Keratinocyte (primary cell): ENCODE results near the gene BORCS6. TPM values are rescaled to one million over a fixed set of nuclear protein-coding genes. Genes with fewer than 3 reads are reported as not detected.

Experiments
- DNase-seq: peaks from one replicate; pipeline ENCODE4 v3.0.0-alpha.2; 2011; ENCODE audit warnings: low read depth, missing footprints, low spot score
- FAIRE-seq: peaks from 2 replicates; lab custom pipeline; 2011; peaks lifted over from hg19 to GRCh38; lab: Jason Lieb, UNC
- H2AFZ ChIP-seq: 2 replicates; pipeline ENCODE4 v1.6.0; 2012; ENCODE audit warnings: low read length, control low read depth, inconsistent platforms; ENCODE audit not compliant: control insufficient read depth
- H3K27ac ChIP-seq: 2 replicates; pipeline ENCODE4 v1.5.1; 2011; ENCODE audit warnings: low read length; ENCODE audit not compliant: control insufficient read depth, insufficient read depth
- H3K27me3 ChIP-seq: 3 replicates; pipeline ENCODE4 v1.6.0; 2011; ENCODE audit warnings: low read length; ENCODE audit not compliant: control insufficient read depth, insufficient read depth; ENCODE audit errors: extremely low read depth
- H3K36me3 ChIP-seq, 2 experiments: 2 replicates in 1 of 2; 3 replicates in 1 of 2; pipeline ENCODE4 v1.5.1; 2011; ENCODE audit warnings: low read length in 2 of 2, mild to moderate bottlenecking in 1 of 2; ENCODE audit not compliant: control insufficient read depth in 2 of 2, insufficient read depth in 2 of 2; ENCODE audit errors: extremely low read depth in 1 of 2
- H3K4me1 ChIP-seq: 3 replicates; pipeline ENCODE4 v1.5.1; 2011; ENCODE audit warnings: low read length; ENCODE audit not compliant: control insufficient read depth, insufficient read depth; ENCODE audit errors: extremely low read depth
- H3K4me2 ChIP-seq: 3 replicates; pipeline ENCODE4 v1.6.0; 2011; ENCODE audit warnings: low read depth, low read length; ENCODE audit not compliant: control insufficient read depth, insufficient read depth; ENCODE audit errors: extremely low read depth
- H3K4me3 ChIP-seq, 3 experiments: fragments of 200-600 bp in 1 of 3; sonication (generic) in 1 of 3; 2 replicates in 2 of 3; 3 replicates in 1 of 3; pipeline ENCODE4 v1.5.1; 2011 to 2016; ENCODE audit warnings: low read length in 3 of 3, mild to moderate bottlenecking in 3 of 3, control low read depth in 2 of 3, inconsistent platforms in 1 of 3, low read depth in 1 of 3, mixed read lengths in 1 of 3, mixed run types in 1 of 3, moderate library complexity in 1 of 3; ENCODE audit not compliant: control insufficient read depth in 2 of 3, insufficient read depth in 2 of 3; ENCODE audit errors: extremely low read depth in 1 of 3
- H3K79me2 ChIP-seq: 2 replicates; pipeline ENCODE4 v1.6.0; 2012; ENCODE audit warnings: low read length; ENCODE audit not compliant: control insufficient read depth, insufficient read depth
- H3K9ac ChIP-seq: 3 replicates; pipeline ENCODE4 v1.6.0; 2011; ENCODE audit warnings: low read length; ENCODE audit not compliant: control insufficient read depth, insufficient read depth; ENCODE audit errors: extremely low read depth
- H3K9me1 ChIP-seq: 3 replicates; pipeline ENCODE4 v1.6.0; 2011; ENCODE audit warnings: low read length; ENCODE audit not compliant: control insufficient read depth, insufficient read depth; ENCODE audit errors: extremely low read depth
- H3K9me3 ChIP-seq: 2 replicates; pipeline ENCODE4 v1.5.1; 2012; ENCODE audit warnings: low read depth, low read length; ENCODE audit not compliant: control insufficient read depth
- H4K20me1 ChIP-seq: 3 replicates; pipeline ENCODE4 v1.6.0; 2011; ENCODE audit warnings: low read length; ENCODE audit not compliant: control insufficient read depth, insufficient read depth; ENCODE audit errors: extremely low read depth
- CTCF ChIP-seq, 3 experiments: IDR thresholded peaks in 1 of 3; conservative IDR thresholded peaks in 1 of 3; optimal IDR thresholded peaks in 1 of 3; 2 replicates in 2 of 3; 3 replicates in 1 of 3; pipeline versions ENCODE3 to v1.5.1; 2011; ENCODE audit warnings: low read length in 3 of 3, mild to moderate bottlenecking in 3 of 3, moderate library complexity in 2 of 3, control low read depth in 1 of 3, inconsistent platforms in 1 of 3; ENCODE audit not compliant: insufficient read depth in 2 of 3; ENCODE audit errors: extremely low read depth in 1 of 3
- EZH2 ChIP-seq: IDR thresholded peaks from one replicate; pipeline ENCODE4 v1.6.1; 2012; ENCODE audit warnings: inconsistent platforms, mild to moderate bottlenecking, low read length, moderate library complexity
- dilution Hi-C: fragments of 300-500 bp; cut with MboI; formaldehyde crosslinking; loops from one replicate; pipeline ENCODE4 v1.7.0; 2020; ENCODE audit warnings: low sequenced_read_pairs; ENCODE audit not compliant: extremely low pct_ligation_motif_present
- polyA plus RNA-seq, 5 experiments: library from polyadenylated mRNA; depleted of rRNA in 3 of 5; stranded (reverse) in 3 of 5; stranded (forward) in 1 of 5; unstranded in 1 of 5; fragments of >200 nt; gene quantifications; 1 replicate in 1 of 5; 2 replicates in 3 of 5; 3 replicates in 1 of 5; pipeline versions ENCODE4 v1.2.1 to v1.2.3, GENCODE V29; 2011 to 2012; ENCODE audit warnings: missing spikeins in 2 of 5, low read depth in 1 of 5, low replicate concordance in 1 of 5

BORCS6 gene
- polyA plus RNA-seq, 1 donor (not counting 4 experiments of a cell fraction or from before 2014, with no cell fraction given) = 4.2 TPM

- dilution Hi-C loops = no loop called here
Measured at GRCh38 chr17:8160224-8160577, 29.8 kb downstream of the BORCS6 start.

GRCh38 chr17:8159459-8160223, 30.3 kb downstream of the BORCS6 start:
- dilution Hi-C loops = no loop called here
- Histone ChIP-seq H4K20me1 (no peaks in the 10 kb centered on the region), H3K9me3 (no peaks in the 10 kb centered on the region), H3K27ac (no peak overlapping the region), H3K4me1 (peaks cover 33% of the 10 kb centered on the region), H3K36me3 (peaks cover 12 to 26% of the 10 kb centered on the region in 2 experiments), H3K9me1 (no peaks in the 10 kb centered on the region), H3K4me3 (no peak overlapping the region), H2AFZ (no peak overlapping the region), H3K4me2 (no peak overlapping the region), H3K79me2 (peaks cover 33% of the 10 kb centered on the region), H3K27me3 (no peaks in the 10 kb centered on the region), H3K9ac (no peak overlapping the region)
- no peak for FAIRE-seq
- DNase-seq = no peak
- no peak for TF ChIP-seq EZH2
- no peak for TF ChIP-seq CTCF (optimal IDR thresholded peaks at IDR 0.05 in 1 of 3, IDR thresholded peaks at IDR 0.05 in 1 of 3, conservative IDR thresholded peaks at IDR 0.05 in 1 of 3; ENCODE audit: extremely low read depth in 1 of 3, insufficient read depth in 2 of 3, low read length in 3 of 3)

More at GRCh38 chr17:8160224-8160577, 29.8 kb downstream of the BORCS6 start:
- DNase-seq (no peak), FAIRE-seq (no peak)
- Histone ChIP-seq H3K27ac (no peak overlapping the region), H3K9ac (no peak overlapping the region), H3K27me3 (no peaks in the 10 kb centered on the region), H2AFZ (no peak overlapping the region), H3K36me3 (peaks cover 12 to 26% of the 10 kb centered on the region in 2 experiments), H3K4me3 (no peak overlapping the region), H3K9me1 (no peaks in the 10 kb centered on the region), H3K9me3 (no peaks in the 10 kb centered on the region), H3K79me2 (peaks cover 28% of the 10 kb centered on the region), H3K4me2 (no peak overlapping the region), H3K4me1 (peaks cover 34% of the 10 kb centered on the region), H4K20me1 (no peaks in the 10 kb centered on the region)
- TF ChIP-seq CTCF (optimal IDR thresholded peaks at IDR 0.05 in 1 of 3, IDR thresholded peaks at IDR 0.05 in 1 of 3, conservative IDR thresholded peaks at IDR 0.05 in 1 of 3; ENCODE audit: extremely low read depth in 1 of 3, insufficient read depth in 2 of 3, low read length in 3 of 3) = no peak
- TF ChIP-seq EZH2 = no peak
